OCI-LY1 (cell line): ENCODE measurements around the gene MAST4.

ENCODE experiments used
- H2AFZ ChIP-seq: fragments of 200-600 bp; sonication (generic), shearing (Covaris generic); 2 replicates; pipeline ENCODE4 v1.6.0; 2014; ENCODE audit warnings: antibody characterized with exemption, mild to moderate bottlenecking, low read length
- H3F3A ChIP-seq: fragments of 200-600 bp; sonication (generic), shearing (Covaris generic); 2 replicates; pipeline ENCODE4 v1.6.0; 2014; ENCODE audit warnings: mild to moderate bottlenecking, antibody characterized with exemption, low read length, moderate library complexity; ENCODE audit not compliant: insufficient read depth
- H3K27ac ChIP-seq: fragments of 200-600 bp; sonication (generic); 2 replicates; pipeline ENCODE4 v1.5.1; 2014; ENCODE audit warnings: low read length, mixed run types, mild to moderate bottlenecking, low read depth; ENCODE audit not compliant: poor library complexity, severe bottlenecking
- H3K27me3 ChIP-seq: fragments of 200-600 bp; sonication (generic); 2 replicates; pipeline ENCODE4 v1.6.0; 2014; ENCODE audit warnings: antibody characterized with exemption, mild to moderate bottlenecking, low read length, moderate library complexity; ENCODE audit not compliant: insufficient read depth
- H3K36me3 ChIP-seq: fragments of 200-600 bp; sonication (generic); 2 replicates; pipeline ENCODE4 v1.6.1; 2014; ENCODE audit warnings: mild to moderate bottlenecking, antibody characterized with exemption, low read length, moderate library complexity, mixed read lengths; ENCODE audit not compliant: insufficient read depth
- H3K4me1 ChIP-seq: fragments of 200-600 bp; sonication (generic); 2 replicates; pipeline ENCODE4 v1.5.1; 2014; ENCODE audit warnings: mild to moderate bottlenecking, low read length, moderate library complexity; ENCODE audit not compliant: insufficient read depth, severe bottlenecking
- H3K4me2 ChIP-seq: fragments of 200-600 bp; sonication (generic), shearing (Covaris generic); 2 replicates; pipeline ENCODE4 v1.6.1; 2014; ENCODE audit warnings: low read length
- H3K4me3 ChIP-seq: fragments of 200-600 bp; sonication (generic); 2 replicates; pipeline ENCODE4 v1.5.1; 2014; ENCODE audit warnings: low read length, low read depth, mild to moderate bottlenecking, mixed read lengths; ENCODE audit not compliant: poor library complexity, severe bottlenecking
- H3K79me2 ChIP-seq: fragments of 200-600 bp; shearing (Covaris generic); 2 replicates; pipeline ENCODE4 v1.6.1; 2016; ENCODE audit warnings: mixed run types, low read length, mixed read lengths; ENCODE audit not compliant: insufficient read depth
- H3K9ac ChIP-seq: fragments of 200-600 bp; sonication (generic), shearing (Covaris generic); 2 replicates; pipeline ENCODE4 v1.6.1; 2014; ENCODE audit warnings: mild to moderate bottlenecking, low read length, mixed read lengths
- H3K9me2 ChIP-seq: fragments of 200-600 bp; sonication (generic), shearing (Covaris generic); 2 replicates; pipeline ENCODE4 v1.6.1; 2014; ENCODE audit warnings: low read depth, mild to moderate bottlenecking, low read length, mixed read lengths
- H3K9me3 ChIP-seq: fragments of 200-600 bp; shearing (Covaris generic); 2 replicates; pipeline ENCODE4 v1.6.1; 2014; ENCODE audit warnings: low read length, mixed read lengths
- H4K20me1 ChIP-seq: fragments of 200-600 bp; sonication (generic), shearing (Covaris generic); 2 replicates; pipeline ENCODE4 v1.6.0; 2016; ENCODE audit warnings: mild to moderate bottlenecking, low read length; ENCODE audit not compliant: insufficient read depth
- EZH2 ChIP-seq: fragments of 200-600 bp; sonication (generic), shearing (Covaris generic); IDR thresholded peaks from 2 replicates; pipeline ENCODE4 v1.8.0; 2017; ENCODE audit warnings: borderline replicate concordance, mixed run types, mild to moderate bottlenecking, antibody characterized with exemption, low read length, moderate library complexity, mixed read lengths
- TF ChIP-seq, protein P1 (sequence below): fragments of 200-600 bp; sonication (generic), shearing (Covaris generic); IDR thresholded peaks from 2 replicates; pipeline ENCODE4 v1.5.1; 2017; ENCODE audit warnings: mild to moderate bottlenecking, antibody characterized with exemption, low read length, moderate library complexity, mixed read lengths

Gene MAST4

DNA sequence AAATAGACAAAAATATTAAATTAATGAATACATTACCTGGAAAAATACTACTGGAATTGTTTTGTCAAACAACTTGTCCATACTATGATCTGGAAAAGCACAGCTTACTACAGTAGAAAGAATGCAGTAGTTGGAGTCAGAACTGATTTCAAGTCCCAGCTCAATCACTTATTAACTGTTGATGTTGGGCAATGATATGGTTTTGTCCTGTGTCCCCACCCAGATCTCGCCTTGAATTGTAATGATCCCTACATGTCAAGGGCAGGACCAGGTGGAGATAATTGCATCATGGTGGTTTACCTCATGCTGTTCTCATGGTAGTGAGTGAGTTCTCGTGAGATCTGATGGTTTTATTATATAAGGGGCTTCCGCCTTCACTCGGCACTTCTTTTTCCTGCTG is 352.9 kb downstream of the MAST4 start:
- no peaks in the 10 kb centered on the region for H3F3A ChIP-seq
- no peaks in the 10 kb centered on the region for H3K9me2 ChIP-seq
- no peak for TF ChIP-seq EZH2
- TF ChIP-seq, protein P1, sequence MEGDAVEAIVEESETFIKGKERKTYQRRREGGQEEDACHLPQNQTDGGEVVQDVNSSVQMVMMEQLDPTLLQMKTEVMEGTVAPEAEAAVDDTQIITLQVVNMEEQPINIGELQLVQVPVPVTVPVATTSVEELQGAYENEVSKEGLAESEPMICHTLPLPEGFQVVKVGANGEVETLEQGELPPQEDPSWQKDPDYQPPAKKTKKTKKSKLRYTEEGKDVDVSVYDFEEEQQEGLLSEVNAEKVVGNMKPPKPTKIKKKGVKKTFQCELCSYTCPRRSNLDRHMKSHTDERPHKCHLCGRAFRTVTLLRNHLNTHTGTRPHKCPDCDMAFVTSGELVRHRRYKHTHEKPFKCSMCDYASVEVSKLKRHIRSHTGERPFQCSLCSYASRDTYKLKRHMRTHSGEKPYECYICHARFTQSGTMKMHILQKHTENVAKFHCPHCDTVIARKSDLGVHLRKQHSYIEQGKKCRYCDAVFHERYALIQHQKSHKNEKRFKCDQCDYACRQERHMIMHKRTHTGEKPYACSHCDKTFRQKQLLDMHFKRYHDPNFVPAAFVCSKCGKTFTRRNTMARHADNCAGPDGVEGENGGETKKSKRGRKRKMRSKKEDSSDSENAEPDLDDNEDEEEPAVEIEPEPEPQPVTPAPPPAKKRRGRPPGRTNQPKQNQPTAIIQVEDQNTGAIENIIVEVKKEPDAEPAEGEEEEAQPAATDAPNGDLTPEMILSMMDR: no peak
- no peak overlapping the region for H3K4me3 ChIP-seq
- no peaks in the 10 kb centered on the region for H3K4me1 ChIP-seq
- no peaks in the 10 kb centered on the region for H3K27me3 ChIP-seq
- no peak overlapping the region for H3K9ac ChIP-seq
- H4K20me1 ChIP-seq: no peaks in the 10 kb centered on the region
- no peaks in the 10 kb centered on the region for H3K79me2 ChIP-seq
- no peak overlapping the region for H3K27ac ChIP-seq
- no peak overlapping the region for H3K4me2 ChIP-seq
- no peaks in the 10 kb centered on the region for H3K36me3 ChIP-seq
- no peak overlapping the region for H2AFZ ChIP-seq
- no peaks in the 10 kb centered on the region for H3K9me3 ChIP-seq

DNA sequence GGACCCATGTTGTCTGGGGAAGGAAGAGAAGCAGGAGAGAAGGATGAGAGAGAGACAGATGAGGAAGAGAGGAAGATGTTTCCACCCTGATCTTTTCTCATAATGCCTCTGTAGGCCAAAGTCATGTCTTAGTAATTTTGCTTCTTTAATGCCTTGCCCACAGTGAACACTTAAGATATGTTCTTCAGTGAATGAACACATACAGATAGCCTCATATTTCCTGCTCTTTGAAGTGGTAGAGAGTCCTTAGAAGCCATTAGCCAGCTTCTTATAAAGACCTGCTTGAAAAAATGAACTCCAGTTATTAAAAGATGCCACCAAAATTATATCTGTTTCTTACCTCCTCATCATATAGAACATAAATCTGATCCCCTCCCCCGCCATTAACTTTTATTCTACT is 356.0 kb downstream of the MAST4 start:
- H3K79me2 ChIP-seq: no peaks in the 10 kb centered on the region
- H3K4me2 ChIP-seq: no peak overlapping the region
- H3F3A ChIP-seq: no peaks in the 10 kb centered on the region
- H4K20me1 ChIP-seq: no peaks in the 10 kb centered on the region
- no peaks in the 10 kb centered on the region for H3K27me3 ChIP-seq
- TF ChIP-seq, protein P1: no peak
- TF ChIP-seq EZH2: no peak
- H3K36me3 ChIP-seq: no peaks in the 10 kb centered on the region
- no peaks in the 10 kb centered on the region for H3K9me2 ChIP-seq
- H3K4me3 ChIP-seq: no peak overlapping the region
- H3K9ac ChIP-seq: no peak overlapping the region
- H3K27ac ChIP-seq: no peak overlapping the region
- H3K4me1 ChIP-seq: no peaks in the 10 kb centered on the region
- no peak overlapping the region for H2AFZ ChIP-seq
- H3K9me3 ChIP-seq: no peaks in the 10 kb centered on the region

DNA sequence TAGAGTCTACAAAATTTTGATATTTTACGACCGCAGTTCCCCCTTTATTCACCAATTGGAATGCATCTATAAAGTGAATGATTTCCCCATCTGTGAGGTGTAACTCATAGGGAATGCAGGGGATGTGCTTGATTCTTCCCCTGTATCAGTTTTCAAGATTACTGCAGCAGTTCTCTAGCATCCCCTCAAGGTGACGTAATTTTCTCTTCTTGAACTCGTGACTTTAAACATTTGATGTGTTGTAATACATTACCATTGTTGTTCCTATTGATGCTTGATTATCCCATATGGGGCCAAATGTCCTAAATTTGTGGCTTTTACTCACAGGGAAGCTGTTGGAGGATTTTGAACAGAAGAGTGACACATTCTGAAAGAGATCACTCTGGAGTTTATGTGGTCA is 360.2 kb downstream of the MAST4 start:
- Histone ChIP-seq H3K27me3 (no peaks in the 10 kb centered on the region), H3K36me3 (no peaks in the 10 kb centered on the region), H3K79me2 (no peaks in the 10 kb centered on the region), H3K27ac (no peak overlapping the region), H3K9me3 (no peaks in the 10 kb centered on the region), H3K4me3 (no peak overlapping the region), H3K9me2 (no peaks in the 10 kb centered on the region), H3K9ac (no peak overlapping the region), H4K20me1 (no peaks in the 10 kb centered on the region), H2AFZ (no peak overlapping the region), H3K4me1 (no peaks in the 10 kb centered on the region), H3F3A (no peaks in the 10 kb centered on the region), H3K4me2 (no peak overlapping the region)
- TF ChIP-seq, protein P1: no peak
- no peak for TF ChIP-seq EZH2
